ENCODE results near the gene GAL3ST1.
"Not testable (repeated sequence)": the region's sequence is repeated elsewhere in the genome, so short reads cannot be mapped to it uniquely, and the experiment has no call there.

GAL3ST1 gene

DNA sequence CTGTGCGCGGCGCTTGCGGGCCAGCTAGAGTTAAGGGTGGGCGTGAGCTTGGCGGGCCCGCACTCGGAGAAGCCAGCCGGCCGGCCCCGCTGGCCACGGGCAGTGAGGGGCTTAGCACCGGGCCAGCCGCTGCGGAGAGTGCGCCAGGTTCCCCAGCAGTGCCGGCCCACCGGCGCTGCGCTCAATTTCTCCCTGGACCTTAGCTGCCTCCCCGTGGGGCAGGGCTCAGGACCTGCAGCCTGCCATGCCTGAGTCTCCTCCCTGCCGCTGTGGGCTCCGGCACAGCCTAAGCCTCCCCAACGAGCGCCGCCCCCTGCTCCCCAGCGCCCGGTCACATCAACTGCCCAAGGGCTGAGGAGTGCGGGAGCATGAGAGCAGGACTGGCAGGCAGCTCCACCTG is 22.4 kb upstream of the GAL3ST1 start:
- Histone ChIP-seq H3K27ac (ENCODE audit: low read depth, low read length) (no peak overlapping the region), H3K9ac (ENCODE audit: low read length) (no peak overlapping the region), H3K4me3 (ENCODE audit: low read depth, low read length) (no peak overlapping the region), H3K36me3 (ENCODE audit: control insufficient read depth, insufficient read depth, low read length) (no peaks in the 10 kb centered on the region), H3K9me3 (ENCODE audit: control insufficient read depth, insufficient read depth, low read depth, low read length) (peaks cover 5% of the 10 kb centered on the region; the same call in 1 of the 2 replicates), H3K4me1 (ENCODE audit: control insufficient read depth, insufficient read depth, low read length) (no peaks in the 10 kb centered on the region), H3K27me3 (ENCODE audit: control insufficient read depth, insufficient read depth, low read length) (peaks cover 8% of the 10 kb centered on the region)

DNA sequence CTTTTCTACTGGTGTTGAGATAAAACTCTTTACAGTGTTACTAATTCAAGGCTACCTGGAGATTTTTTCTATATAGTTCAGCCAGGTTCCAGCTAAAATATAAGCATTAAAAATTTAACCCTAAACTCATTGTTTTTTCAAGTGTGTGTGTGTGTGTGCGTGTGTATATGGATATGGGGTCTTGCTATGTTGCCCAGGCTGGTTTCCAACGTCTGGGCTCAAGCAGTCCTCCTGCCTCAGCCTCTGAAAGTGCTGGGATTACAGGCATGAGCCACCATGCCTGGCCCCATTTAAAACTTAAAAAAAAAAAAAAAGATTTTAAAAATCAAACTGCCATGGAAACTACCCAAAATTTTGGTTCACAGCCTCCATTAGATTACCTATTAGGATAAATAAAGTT is 21.7 kb upstream of the GAL3ST1 start:
- H3K36me3 ChIP-seq (ENCODE audit: control insufficient read depth, insufficient read depth, low read length), result no peaks in the 10 kb centered on the region
- no peak overlapping the region for H3K27ac ChIP-seq (ENCODE audit: low read depth, low read length)

DNA sequence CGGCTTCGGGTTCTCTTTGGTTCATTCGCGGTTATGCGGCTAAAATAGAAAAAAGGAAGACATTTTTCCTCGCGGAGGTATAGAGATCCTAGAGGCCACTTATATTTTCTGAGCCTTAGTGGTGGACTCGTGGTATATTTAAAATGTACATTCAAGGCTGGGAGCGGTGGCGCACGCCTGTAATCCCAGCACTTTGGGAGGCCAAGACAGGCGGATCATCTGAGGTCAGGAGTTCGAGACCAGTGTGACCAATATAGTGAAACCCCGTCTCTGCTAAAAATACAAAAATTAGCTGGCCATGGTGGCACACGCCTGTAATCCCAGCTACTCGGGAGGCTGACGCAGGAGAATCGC is 17.9 kb upstream of the GAL3ST1 start:
- not testable (repeated sequence) for H3K9ac ChIP-seq (ENCODE audit: low read length); H3K27ac ChIP-seq (ENCODE audit: low read depth, low read length); H3K9me3 ChIP-seq (ENCODE audit: control insufficient read depth, insufficient read depth, low read depth, low read length); H3K4me3 ChIP-seq (ENCODE audit: low read depth, low read length); H3K4me1 ChIP-seq (ENCODE audit: control insufficient read depth, insufficient read depth, low read length); H3K27me3 ChIP-seq (ENCODE audit: control insufficient read depth, insufficient read depth, low read length)
- peaks cover 28% of the 10 kb centered on the region for H3K36me3 ChIP-seq (ENCODE audit: control insufficient read depth, insufficient read depth, low read length)

More for the DNA sequence above, 21.7 kb upstream of the GAL3ST1 start:
- H3K27me3 ChIP-seq (ENCODE audit: control insufficient read depth, insufficient read depth, low read length), result peaks cover 8% of the 10 kb centered on the region
- peaks cover 5% of the 10 kb centered on the region; the same call in 1 of the 2 replicates for H3K9me3 ChIP-seq (ENCODE audit: control insufficient read depth, insufficient read depth, low read depth, low read length)
- no peaks in the 10 kb centered on the region for H3K4me1 ChIP-seq (ENCODE audit: control insufficient read depth, insufficient read depth, low read length)
- H3K4me3 ChIP-seq (ENCODE audit: low read depth, low read length), result no peak overlapping the region; the same call in 1 of the 2 replicates
- no peak overlapping the region for H3K9ac ChIP-seq (ENCODE audit: low read length)

DNA sequence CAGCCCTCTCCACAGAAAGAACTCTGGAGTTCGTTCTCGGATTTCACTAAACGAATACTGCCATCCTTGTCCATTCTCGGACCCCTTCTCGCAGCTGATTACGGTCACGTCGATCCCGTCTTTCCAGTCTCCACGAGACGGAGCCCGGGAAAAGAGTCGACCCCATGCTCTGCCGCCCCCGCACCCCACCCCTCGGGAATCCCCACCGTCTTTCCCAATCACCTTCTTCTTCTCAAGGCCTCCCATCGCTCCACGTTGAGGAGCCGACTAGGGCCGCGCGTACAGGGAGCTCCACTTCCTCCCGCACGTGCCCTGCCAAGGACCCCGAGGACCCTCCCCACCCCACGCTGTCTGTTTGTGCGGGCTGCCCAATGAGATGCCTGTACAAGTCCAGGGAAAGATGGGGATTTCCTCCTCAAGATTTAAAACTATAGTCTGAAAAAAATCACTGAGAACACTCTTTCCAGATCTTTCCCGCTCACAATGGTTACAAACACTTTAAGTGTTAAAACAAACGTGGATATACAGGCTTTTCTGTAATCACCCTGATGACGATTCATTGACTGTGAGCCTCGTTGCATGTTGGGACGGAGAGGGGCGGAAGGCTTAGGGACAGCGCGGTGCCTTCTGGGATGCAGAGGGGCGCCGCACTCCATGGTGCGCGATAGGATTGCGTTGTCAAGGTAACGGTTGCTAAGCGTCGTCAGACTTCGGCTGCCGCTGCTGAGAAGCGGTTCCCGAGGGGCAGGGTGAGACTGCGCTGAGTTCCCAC is 17.3 kb upstream of the GAL3ST1 start, which contains the start of gene PES1:
PES1 (minus strand) TSS at position 323 of the 772 bp plus-strand sequence; CDS start at position 246, 77 bp downstream.
- H3K4me1 ChIP-seq (ENCODE audit: control insufficient read depth, insufficient read depth, low read length), result peaks cover 3% of the 10 kb centered on the region; the same call in 1 of the 2 replicates
- peaks cover 34% of the 10 kb centered on the region for H3K36me3 ChIP-seq (ENCODE audit: control insufficient read depth, insufficient read depth, low read length)
- H3K27me3 ChIP-seq (ENCODE audit: control insufficient read depth, insufficient read depth, low read length), result peaks cover 8% of the 10 kb centered on the region
- H3K4me3 ChIP-seq (ENCODE audit: low read depth, low read length), result peak within 1 kb of the TSS; percentile 78
- peak within 1 kb of the TSS; percentile 96 for H3K9ac ChIP-seq (ENCODE audit: low read length)
- H3K27ac ChIP-seq (ENCODE audit: low read depth, low read length), result peak within 1 kb of the TSS; percentile 93
- no peaks in the 10 kb centered on the region for H3K9me3 ChIP-seq (ENCODE audit: control insufficient read depth, insufficient read depth, low read depth, low read length)

DNA sequence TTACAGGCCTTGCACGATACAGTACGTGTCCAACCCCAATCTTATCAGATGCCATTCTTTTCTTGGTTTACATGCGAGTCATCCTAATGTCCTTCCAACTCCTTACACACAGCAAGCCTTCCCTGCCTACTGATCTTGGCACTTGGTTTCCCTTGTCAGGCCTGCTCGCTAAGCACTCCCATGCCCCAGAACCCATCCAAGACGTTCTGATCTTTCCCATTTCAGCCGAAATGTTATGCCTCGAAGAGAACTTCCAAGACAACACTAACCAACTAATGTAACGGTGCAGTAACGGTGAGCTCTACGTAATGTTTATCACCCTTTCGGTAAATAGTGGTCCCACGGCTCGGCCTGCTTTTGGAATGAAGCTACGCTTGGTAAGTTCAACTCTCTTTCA is 16.7 kb upstream of the GAL3ST1 start:
- H3K9ac ChIP-seq (ENCODE audit: low read length), result peak overlapping the region; percentile 96
- H3K27me3 ChIP-seq (ENCODE audit: control insufficient read depth, insufficient read depth, low read length), result peaks cover 8% of the 10 kb centered on the region
- H3K4me1 ChIP-seq (ENCODE audit: control insufficient read depth, insufficient read depth, low read length), result peaks cover 3% of the 10 kb centered on the region; the same call in 1 of the 2 replicates
- H3K36me3 ChIP-seq (ENCODE audit: control insufficient read depth, insufficient read depth, low read length), result peaks cover 39% of the 10 kb centered on the region
- H3K9me3 ChIP-seq (ENCODE audit: control insufficient read depth, insufficient read depth, low read depth, low read length), result no peaks in the 10 kb centered on the region
- H3K4me3 ChIP-seq (ENCODE audit: low read depth, low read length), result peak overlapping the region; percentile 78
- peak overlapping the region; percentile 93; the same call in 1 of the 2 replicates for H3K27ac ChIP-seq (ENCODE audit: low read depth, low read length)

DNA sequence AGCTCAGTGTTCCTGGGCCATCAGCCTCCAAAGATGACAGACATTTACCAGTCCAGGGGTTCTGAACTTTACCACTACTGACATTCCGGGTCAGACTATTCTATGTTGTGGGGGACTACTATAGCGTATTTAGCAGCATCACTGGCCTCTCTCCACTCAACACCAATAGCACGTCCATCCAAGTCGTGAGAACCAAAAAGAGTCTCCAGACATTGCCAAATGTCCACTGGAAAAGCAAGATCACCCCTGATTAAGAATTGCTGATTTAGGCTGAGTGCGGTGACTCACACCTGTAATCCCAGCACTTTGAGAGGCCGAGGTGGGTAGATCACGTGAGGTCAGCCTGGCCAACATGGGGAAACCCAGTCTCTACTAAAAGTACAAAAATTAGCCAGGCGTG is 11.9 kb upstream of the GAL3ST1 start:
- Histone ChIP-seq H3K4me1 (ENCODE audit: control insufficient read depth, insufficient read depth, low read length) (peaks cover 3% of the 10 kb centered on the region; the same call in 1 of the 2 replicates), H3K27me3 (ENCODE audit: control insufficient read depth, insufficient read depth, low read length) (no peaks in the 10 kb centered on the region), H3K9ac (ENCODE audit: low read length) (no peak overlapping the region), H3K36me3 (ENCODE audit: control insufficient read depth, insufficient read depth, low read length) (peaks cover 86% of the 10 kb centered on the region), H3K9me3 (ENCODE audit: control insufficient read depth, insufficient read depth, low read depth, low read length) (no peaks in the 10 kb centered on the region), H3K27ac (ENCODE audit: low read depth, low read length) (no peak overlapping the region), H3K4me3 (ENCODE audit: low read depth, low read length) (no peak overlapping the region)

DNA sequence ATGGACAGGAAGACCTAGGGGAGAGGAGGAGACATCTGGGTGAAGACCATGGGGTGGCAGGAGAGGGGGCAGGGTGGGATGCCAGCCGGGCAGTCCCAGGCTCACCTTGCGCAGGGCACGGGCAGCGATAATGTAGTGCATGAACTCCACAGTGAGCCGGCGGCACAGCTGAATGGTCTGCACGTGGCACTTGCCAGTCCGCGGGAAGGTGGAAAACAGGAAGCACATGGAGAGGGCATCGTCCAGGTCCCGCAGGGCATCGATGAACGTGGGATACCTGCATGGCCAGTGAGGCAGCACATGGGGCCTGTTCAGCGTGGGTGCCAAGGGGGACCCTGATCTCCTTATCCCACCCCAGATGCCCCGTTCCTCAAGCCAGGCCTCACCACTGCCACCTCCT is 10.0 kb upstream of the GAL3ST1 start:
- Histone ChIP-seq H3K27me3 (ENCODE audit: control insufficient read depth, insufficient read depth, low read length) (no peaks in the 10 kb centered on the region), H3K4me1 (ENCODE audit: control insufficient read depth, insufficient read depth, low read length) (no peaks in the 10 kb centered on the region), H3K36me3 (ENCODE audit: control insufficient read depth, insufficient read depth, low read length) (peaks cover 99% of the 10 kb centered on the region), H3K27ac (ENCODE audit: low read depth, low read length) (no peak overlapping the region), H3K9me3 (ENCODE audit: control insufficient read depth, insufficient read depth, low read depth, low read length) (no peaks in the 10 kb centered on the region), H3K9ac (ENCODE audit: low read length) (no peak overlapping the region), H3K4me3 (ENCODE audit: low read depth, low read length) (no peak overlapping the region)

DNA sequence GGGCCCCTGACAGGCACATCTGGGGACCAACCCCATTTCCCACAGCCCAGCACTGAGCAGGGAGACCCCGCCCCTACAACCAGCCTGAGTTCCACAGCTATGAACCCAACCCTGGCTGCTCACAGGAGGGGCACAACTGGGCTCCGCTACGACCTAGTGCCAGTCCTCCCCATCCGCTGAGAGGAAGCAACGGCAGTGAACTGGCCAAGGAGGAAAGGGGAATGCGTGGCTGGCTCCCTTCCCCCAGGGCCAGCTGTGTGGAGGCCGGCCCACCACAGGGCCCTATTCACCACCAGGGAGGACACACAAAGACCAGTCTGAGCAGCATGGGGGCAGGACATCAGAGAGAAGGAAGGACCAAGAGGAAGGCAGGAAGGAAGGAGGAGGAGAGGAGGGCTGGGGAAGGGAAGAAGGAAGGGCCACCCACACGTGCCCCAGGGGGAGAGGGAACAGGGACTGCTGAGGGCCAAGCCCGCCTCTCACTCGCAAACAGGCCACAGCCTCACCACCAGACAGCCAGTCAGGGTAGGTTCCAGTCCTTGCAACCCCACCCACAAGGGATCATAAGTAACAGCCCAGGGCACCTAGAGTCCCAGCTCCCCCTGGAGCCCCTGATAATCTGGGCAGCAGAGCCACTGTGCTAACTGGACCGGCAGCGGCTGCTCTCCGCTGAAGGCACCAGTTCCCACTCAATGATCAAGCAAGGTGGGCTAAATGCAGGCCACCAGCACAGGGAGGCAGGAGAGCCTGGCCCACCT is 8.5 kb upstream of the GAL3ST1 start:
- Histone ChIP-seq H3K9me3 (ENCODE audit: control insufficient read depth, insufficient read depth, low read depth, low read length) (no peaks in the 10 kb centered on the region), H3K9ac (ENCODE audit: low read length) (no peak overlapping the region), H3K27ac (ENCODE audit: low read depth, low read length) (no peak overlapping the region), H3K27me3 (ENCODE audit: control insufficient read depth, insufficient read depth, low read length) (no peaks in the 10 kb centered on the region), H3K36me3 (ENCODE audit: control insufficient read depth, insufficient read depth, low read length) (peaks cover 98% of the 10 kb centered on the region), H3K4me1 (ENCODE audit: control insufficient read depth, insufficient read depth, low read length) (no peaks in the 10 kb centered on the region), H3K4me3 (ENCODE audit: low read depth, low read length) (no peak overlapping the region)

DNA sequence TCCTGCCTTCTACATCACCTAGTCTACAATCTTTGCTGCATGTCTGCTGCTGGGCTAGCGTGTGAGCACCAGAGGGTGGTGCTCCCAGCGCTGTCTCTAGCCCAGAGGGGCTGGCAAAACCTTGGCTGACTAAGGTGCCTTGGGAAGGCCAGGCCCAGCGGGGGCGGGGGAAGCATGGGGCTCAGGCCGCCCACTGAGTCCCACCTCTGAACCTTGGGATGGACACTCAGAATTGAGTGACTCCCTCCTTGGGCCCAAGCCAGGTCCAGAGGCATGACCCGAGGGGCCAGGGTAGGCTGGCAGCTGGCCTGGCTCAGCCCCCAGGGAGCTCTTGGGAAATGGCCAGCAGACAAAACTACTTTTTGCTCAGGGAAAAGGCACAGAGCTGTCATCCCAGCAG is 7.6 kb upstream of the GAL3ST1 start:
- H3K4me3 ChIP-seq (ENCODE audit: low read depth, low read length), result no peak overlapping the region
- no peaks in the 10 kb centered on the region for H3K4me1 ChIP-seq (ENCODE audit: control insufficient read depth, insufficient read depth, low read length)
- no peaks in the 10 kb centered on the region for H3K27me3 ChIP-seq (ENCODE audit: control insufficient read depth, insufficient read depth, low read length)
- no peaks in the 10 kb centered on the region for H3K9me3 ChIP-seq (ENCODE audit: control insufficient read depth, insufficient read depth, low read depth, low read length)
- H3K27ac ChIP-seq (ENCODE audit: low read depth, low read length), result no peak overlapping the region
- H3K36me3 ChIP-seq (ENCODE audit: control insufficient read depth, insufficient read depth, low read length), result peaks cover 98% of the 10 kb centered on the region
- no peak overlapping the region for H3K9ac ChIP-seq (ENCODE audit: low read length)

DNA sequence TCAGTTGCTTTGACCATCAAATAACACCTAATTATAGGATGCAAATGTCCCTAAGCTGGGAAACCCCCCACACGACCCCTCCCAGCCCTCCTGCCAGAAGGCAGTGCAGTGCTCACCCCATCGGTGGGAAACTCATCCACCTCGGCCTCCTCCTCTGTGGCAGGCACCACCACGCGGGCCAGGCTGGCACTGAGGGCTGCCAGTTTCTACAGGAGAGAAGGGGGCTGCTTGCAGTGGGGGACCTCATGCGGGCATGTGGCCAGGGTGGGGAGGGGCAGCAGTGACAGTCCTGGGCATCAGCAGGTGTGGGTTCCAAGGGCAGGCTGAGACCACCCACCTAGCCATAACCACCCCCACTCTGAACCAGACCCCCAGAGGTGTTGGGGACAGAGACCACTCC is 6.4 kb upstream of the GAL3ST1 start:
- Histone ChIP-seq H3K4me1 (ENCODE audit: control insufficient read depth, insufficient read depth, low read length) (no peaks in the 10 kb centered on the region), H3K27ac (ENCODE audit: low read depth, low read length) (no peak overlapping the region), H3K4me3 (ENCODE audit: low read depth, low read length) (no peak overlapping the region), H3K9me3 (ENCODE audit: control insufficient read depth, insufficient read depth, low read depth, low read length) (no peaks in the 10 kb centered on the region), H3K27me3 (ENCODE audit: control insufficient read depth, insufficient read depth, low read length) (no peaks in the 10 kb centered on the region), H3K36me3 (ENCODE audit: control insufficient read depth, insufficient read depth, low read length) (peaks cover 98% of the 10 kb centered on the region), H3K9ac (ENCODE audit: low read length) (no peak overlapping the region)

DNA sequence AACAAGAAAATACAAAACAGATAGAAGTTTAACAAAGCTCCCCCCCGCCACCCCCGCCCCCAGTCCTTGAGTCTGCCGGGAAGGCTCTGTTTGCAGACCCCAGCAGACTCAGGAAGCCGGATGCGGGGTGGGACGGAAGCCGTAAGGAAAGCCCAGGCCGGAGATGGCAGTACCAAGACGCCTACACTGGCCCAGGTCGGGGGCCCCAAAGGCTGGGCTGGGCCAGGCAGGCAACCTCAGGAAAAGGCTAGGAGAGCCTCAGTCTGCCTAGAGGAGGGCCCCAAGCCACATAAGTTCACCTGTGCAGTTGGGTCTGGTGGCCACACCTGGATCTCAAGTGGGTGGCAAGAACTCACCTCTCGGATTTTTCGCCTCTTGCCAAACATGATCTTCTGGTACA is 4.0 kb upstream of the GAL3ST1 start:
- Histone ChIP-seq H3K27ac (ENCODE audit: low read depth, low read length) (no peak overlapping the region), H3K9me3 (ENCODE audit: control insufficient read depth, insufficient read depth, low read depth, low read length) (no peaks in the 10 kb centered on the region), H3K9ac (ENCODE audit: low read length) (no peak overlapping the region), H3K36me3 (ENCODE audit: control insufficient read depth, insufficient read depth, low read length) (peaks cover 80% of the 10 kb centered on the region), H3K4me3 (ENCODE audit: low read depth, low read length) (no peak overlapping the region), H3K27me3 (ENCODE audit: control insufficient read depth, insufficient read depth, low read length) (peaks cover 6% of the 10 kb centered on the region; the same call in 1 of the 2 replicates), H3K4me1 (ENCODE audit: control insufficient read depth, insufficient read depth, low read length) (peaks cover 12% of the 10 kb centered on the region)
